T-helper 22 cell (primary cell): ENCODE measurements around the gene OR1J2.
"Not testable (repeated sequence)": the region's sequence is repeated elsewhere in the genome, so short reads cannot be mapped to it uniquely, and the experiment has no call there.

ENCODE experiments used
- DNase-seq: peaks from one replicate; pipeline ENCODE4 v3.0.0-alpha.2; 2020; ENCODE audit warnings: low read depth

The OR1J2 gene, protein sequence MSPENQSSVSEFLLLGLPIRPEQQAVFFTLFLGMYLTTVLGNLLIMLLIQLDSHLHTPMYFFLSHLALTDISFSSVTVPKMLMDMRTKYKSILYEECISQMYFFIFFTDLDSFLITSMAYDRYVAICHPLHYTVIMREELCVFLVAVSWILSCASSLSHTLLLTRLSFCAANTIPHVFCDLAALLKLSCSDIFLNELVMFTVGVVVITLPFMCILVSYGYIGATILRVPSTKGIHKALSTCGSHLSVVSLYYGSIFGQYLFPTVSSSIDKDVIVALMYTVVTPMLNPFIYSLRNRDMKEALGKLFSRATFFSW

DNA sequence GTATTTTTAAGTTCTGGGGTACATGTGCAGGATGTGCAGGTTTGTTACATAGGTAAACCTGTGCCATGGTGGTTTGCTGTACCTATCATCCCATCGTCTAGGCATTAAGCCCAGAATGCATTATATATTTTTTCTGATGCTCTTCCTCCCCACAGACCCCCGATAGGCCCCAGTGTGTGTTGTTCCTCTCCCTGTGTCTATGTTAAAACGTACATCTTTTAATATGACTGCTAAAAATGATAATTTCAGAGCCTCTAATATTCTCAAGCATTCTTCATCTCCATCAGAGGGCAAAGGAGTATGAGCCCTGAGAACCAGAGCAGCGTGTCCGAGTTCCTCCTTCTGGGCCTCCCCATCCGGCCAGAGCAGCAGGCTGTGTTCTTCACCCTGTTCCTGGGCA, at the start of gene OR1J2:
TSS of gene OR1J2 (plus strand) at position 301 of the 400 bp plus-strand sequence. CDS start at position 301, 0 bp downstream.
- no peak for DNase-seq

- DNase-seq, result no peak
Measured at GRCh38 chr9:122463828-122464632, 46.6 kb upstream of the OR1J2 start.

DNA sequence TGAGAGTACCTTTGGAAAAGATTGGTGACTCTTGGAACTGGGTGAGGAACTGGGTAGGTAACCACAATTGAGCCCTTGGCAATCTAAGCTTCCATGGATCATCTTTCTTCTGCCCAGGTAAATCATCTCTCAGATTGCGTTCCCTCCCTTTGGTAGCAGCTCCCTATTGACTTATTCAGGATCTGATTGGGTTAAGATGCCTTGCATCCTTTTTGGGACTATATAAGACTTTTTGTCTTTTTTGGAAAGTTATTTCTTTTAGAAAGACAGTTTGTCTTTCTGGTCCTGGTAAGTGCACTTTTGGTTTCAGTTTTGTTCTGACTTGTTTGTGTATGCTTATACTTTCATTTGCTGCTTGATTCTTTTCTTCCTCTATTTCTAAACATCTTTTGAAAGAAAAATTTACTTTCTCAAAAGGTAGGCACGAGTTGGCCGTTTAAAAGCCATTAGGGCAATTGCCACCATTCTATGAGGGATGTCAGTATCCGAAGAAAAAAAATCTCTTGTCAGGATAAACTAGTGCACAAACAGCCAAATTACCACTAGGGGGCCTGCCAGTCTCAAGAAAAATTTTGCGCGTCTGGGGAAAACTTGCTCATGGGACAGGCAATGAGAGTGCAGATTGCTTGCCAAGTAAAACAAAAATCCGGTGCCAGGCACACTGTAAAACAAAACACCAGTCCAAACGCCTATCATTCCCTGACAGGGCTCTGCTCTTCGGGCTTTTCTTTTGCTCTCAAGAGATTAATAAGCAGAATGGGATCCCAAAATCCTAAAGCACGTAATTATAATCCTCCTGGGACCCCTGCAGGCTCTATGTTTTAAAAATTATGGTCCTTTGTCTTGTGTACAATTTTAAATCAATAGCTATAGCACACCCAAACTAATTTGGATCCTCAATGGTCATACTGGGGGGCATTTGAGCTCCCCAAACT, 45.7 kb upstream of the OR1J2 start:
- DNase-seq, result peak; percentile 25

DNA sequence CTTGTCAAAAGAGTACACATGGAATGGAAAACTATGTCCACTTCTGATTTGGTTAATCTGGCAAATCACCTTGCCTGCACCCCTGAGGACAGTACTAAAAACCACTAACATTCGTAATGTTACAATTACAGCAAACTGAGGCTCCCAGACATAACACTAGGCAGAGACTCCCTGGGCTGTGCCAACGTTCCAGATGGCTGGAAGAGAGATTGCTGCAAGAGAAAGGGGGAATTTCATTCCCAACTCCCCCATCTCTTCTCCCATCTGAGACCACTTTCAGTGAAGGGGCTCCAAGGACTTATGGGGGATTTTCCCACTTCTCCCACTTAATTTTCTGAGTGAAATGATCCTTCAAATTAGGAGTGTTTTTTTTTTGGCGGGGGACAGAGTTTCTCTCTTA, 44.1 kb upstream of the OR1J2 start:
- no peak for DNase-seq

DNA sequence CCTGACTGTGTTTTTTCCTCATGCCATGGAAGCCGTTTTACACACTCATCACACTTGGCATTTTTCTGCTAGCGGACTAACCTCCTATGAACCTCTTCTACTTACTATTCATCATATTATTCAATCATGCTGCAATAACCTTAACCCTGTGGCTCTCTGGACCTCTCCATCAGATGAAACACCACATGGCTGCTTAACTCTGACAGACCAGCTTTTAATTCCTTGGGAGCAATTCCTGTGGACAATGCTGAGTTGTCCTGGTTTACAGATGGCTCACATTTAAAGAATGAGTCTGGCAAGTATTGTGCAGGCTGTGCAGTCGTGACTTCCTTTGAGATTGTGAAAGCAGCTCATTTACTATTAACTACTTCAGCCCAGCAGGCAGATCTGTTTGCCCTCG, 41.9 kb upstream of the OR1J2 start:
- no peak for DNase-seq

DNA sequence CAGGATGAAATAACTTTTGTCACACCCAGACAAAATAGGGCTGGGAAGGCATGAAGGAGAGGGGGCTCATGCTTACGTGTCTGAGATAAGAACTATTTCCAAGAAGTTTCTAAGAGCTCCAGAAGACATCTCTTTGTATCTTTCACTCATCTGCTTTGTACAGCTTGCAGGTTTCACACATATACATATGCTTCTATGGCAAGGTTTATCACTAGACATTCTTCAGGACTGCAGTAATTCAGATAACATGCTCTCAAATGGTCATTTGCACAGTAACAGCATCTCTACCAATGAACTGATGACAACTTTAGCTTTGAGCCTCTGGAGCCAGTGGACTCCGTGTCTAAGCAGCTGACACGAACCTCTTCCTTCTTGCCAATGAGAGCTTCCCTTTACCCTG, 36.0 kb upstream of the OR1J2 start:
- no peak for DNase-seq

GRCh38 chr9:122475717-122476116, 34.9 kb upstream of the OR1J2 start:
- DNase-seq, result no peak

DNA sequence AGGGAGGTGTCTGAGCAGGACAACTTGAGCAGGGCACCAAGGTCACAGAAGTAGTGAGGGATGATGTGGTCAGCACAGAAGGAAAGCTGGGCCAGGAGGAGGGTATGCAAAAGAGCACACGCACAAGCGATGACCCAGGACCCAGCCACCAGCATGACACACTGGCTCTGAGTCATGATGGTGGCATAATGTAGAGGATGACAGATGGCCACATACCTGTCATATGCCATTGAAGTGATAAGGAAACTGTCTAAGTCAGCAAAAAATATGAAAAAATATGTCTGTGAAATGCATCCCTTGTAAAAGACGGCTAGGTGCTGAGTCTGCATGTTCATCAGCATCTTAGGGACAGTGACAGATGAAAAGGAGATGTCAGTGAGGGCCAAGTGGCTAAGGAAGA, 33.3 kb upstream of the OR1J2 start:
- DNase-seq, result no peak

- DNase-seq, result no peak
Measured at GRCh38 chr9:122477826-122478225, 32.8 kb upstream of the OR1J2 start, which contains the start of gene OR1J1. Gene OR1J1, minus strand, starts transcription at chr9:122477926. Its CDS starts 0 bp downstream, at chr9:122477926.

GRCh38 chr9:122479062-122479461, 31.5 kb upstream of the OR1J2 start:
- no peak for DNase-seq

DNA sequence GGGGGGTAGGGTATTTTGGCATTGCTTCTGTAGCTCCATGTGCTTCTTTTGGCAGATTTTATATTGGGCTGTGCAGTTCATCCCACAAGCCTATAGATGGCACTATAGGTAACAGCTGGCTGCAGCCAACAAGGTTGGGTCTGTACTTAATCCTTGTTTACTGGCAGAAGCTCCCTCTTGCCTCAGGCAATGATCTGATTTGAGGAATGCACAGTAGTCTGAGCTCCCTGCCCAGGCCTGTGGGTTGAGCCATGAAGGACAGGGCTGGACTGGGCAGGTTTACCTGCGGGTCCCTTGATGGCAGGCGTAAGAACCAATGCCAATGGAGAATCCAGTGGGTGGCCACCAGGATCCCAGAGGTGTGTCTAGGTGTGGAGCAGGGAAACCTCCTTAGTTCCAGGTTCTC, 11.7 kb upstream of the OR1J2 start:
- DNase-seq, result no peak

- no peak for DNase-seq
Measured at GRCh38 chr9:122506964-122507363, 3.6 kb upstream of the OR1J2 start.

GRCh38 chr9:122518226-122518625, 7.6 kb downstream of the OR1J2 start:
- no peak for DNase-seq

DNA sequence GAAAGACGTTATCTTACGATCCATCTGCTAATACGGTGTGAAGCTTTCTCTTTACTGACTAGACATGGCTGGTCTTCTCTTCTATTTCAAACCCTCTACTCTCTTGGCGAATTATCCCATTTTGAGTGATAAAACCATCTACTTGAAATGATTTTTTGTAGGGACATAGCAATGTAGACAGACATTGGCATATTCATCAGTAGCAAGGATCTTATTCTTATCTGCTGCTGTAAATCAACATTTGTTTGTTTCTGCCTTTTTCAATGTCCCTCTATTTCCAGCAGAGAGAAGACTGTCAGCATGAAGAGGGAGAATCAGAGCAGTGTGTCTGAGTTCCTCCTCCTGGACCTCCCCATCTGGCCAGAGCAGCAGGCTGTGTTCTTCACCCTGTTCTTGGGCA, 8.2 kb downstream of the OR1J2 start, which contains the start of gene OR1J4:
TSS of gene OR1J4 (plus strand) at position 301 of the 400 bp plus-strand sequence. CDS start at position 301, 0 bp downstream.
- DNase-seq, result no peak

GRCh38 chr9:122519376-122519775, 8.8 kb downstream of the OR1J2 start:
- DNase-seq, result no peak

- DNase-seq, result no peak
Measured at GRCh38 chr9:122526602-122527001, 16.0 kb downstream of the OR1J2 start.

GRCh38 chr9:122527193-122527592, 16.6 kb downstream of the OR1J2 start, which contains the start of gene OR1N1:
Gene OR1N1, minus strand, starts transcription at chr9:122527293. Its CDS starts 0 bp downstream, at chr9:122527293.
- no peak for DNase-seq

DNA sequence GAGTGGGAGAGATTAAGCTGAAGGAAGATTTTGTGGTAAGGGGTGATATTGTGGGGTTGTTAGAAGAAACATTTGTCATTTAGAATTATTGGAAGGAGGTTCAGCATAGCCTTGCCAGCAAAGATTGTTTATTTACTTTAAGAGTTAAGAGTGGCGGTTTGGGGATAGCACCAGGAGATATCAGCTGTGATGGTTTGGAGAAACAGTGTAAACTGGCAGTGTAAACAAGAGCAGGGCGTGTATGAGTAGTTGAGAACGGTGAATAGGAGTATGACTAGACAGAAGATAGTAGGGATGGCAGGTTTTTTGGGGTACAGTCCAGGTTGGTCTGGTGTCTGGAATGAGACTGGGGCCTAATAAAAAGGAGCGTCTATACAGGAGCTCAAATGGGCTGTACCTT, 20.6 kb downstream of the OR1J2 start:
- DNase-seq, result not testable (repeated sequence)

GRCh38 chr9:122536134-122536533, 25.5 kb downstream of the OR1J2 start:
- DNase-seq, result no peak

DNA sequence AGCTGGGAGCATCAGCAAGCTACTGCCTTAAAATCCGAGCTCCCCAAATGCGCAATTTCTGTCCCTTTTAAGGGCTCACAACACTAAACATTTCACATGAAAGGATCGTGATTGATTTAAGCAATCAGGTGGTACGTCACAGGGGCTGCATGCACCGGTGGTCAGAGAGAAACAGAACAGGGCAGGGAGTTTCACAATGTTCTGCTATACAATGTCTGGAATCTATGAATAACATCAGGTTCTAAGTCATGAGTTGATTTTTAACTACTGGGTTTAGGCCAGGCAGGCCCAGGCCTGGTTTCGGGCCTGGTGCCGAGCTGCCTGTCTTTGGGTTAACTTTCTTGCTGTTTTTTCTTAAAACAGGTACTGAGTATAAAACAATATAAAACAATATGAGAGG, 26.5 kb downstream of the OR1J2 start:
- DNase-seq, result not testable (repeated sequence)

GRCh38 chr9:122538757-122539156, 28.2 kb downstream of the OR1J2 start:
- no peak for DNase-seq

DNA sequence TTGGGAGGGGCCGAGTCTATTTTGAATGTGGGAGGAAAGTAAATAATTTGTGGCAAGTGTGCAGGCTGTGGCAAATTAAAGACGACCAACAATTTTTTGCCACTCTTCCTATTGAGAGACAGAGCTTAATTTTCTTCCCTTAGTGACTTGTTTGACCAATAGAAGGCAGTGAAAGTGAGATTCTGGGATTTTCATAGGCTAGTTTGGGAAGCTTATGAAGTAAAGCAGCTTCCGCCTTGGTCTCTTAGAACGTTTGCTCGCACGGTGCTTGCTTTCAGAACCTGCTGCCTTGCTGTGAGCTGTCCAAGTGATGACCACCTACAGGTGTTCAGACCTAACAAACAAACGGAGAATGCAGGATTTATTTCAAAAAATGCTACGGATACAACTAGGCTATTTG, 35.6 kb downstream of the OR1J2 start:
- no peak for DNase-seq
